ENCODE data around the gene LGALS3BP.

The LGALS3BP gene

DNA sequence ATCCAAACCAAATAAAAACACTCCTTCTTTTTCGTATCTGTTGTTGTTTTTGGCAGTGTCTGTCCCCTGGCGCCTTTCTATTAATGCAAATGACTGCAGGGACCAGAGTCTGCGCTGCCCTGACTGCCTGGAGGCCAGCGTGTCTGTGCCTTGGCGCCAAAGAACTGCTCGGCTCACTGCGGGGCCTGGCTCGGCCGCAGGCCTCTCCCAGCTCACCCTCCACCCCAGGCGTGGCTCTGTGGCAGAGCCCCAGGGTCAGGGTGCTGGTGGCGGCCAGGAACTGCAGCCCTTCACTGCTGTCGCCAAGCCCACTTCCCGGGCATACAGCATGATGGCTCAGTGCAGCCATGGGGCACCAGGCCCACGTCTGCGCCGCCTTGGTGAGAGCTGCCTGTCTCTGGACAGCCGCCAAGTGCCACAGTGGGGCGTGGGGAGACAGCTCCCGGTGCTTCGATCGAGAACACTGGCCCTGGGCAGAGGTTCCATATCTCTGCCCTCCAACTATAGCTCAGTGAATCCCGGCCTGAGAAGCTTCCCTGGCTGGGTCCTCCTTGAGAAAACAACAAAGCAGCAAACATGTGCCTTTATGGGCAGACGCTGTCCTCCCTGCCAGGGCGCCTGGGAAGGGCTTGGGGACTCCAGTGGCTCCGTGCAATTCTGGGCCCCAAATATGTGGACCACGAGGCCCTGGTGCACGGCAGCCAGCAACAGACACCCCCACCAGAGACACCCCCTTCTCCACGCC lies 18.8 kb upstream of the LGALS3BP start:
- DNase-seq, result peak; percentile 21

DNA sequence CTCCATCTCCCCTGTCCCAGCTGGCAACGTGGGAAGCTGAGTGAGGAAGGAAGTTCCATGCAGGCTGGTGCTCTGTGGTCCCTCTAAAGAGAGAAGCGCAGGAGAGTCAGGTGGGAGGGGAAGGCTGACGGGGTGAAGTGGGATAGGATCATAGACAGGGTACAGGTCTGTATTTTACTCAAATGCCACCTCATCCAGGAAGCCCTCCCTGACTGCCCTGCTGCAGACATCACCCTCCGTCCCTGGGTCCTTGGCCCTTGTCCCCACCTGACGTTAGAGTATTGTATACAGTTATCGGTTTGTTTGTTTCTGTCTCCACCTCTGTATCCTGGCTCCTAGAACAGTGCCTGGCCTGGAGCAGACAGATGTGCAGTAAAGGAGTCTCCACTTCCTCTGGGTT lies 18.2 kb upstream of the LGALS3BP start:
- DNase-seq, result no peak

- peak; percentile 31 for DNase-seq
Measured at GRCh38 chr17:78997231-78997741, 17.6 kb upstream of the LGALS3BP start.

DNA sequence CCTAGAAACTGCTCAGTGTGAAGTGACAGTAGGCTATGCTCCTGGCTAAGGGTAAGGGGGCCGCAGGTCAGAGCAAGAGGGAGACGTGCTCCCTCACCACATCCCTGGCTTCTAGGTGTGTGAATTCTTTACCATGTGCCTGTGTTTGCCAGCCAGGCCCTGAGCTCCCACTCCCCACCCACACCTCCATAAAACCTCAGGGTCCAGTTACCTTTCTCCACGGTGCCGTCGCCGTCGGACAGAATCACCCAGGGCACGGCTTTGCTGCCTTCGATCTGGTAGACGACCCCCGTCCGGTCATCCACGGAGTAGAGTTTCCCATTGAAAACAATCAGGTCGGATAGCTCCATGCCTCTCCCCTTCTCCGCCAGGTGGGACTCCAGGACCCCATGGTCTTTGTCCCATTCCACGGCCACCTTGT lies 17.1 kb upstream of the LGALS3BP start:
- no peak for DNase-seq

GRCh38 chr17:78995761-78996451 lies 16.2 kb upstream of the LGALS3BP start:
- no peak for DNase-seq

- no peak for DNase-seq
Measured at GRCh38 chr17:78995022-78995760, 15.5 kb upstream of the LGALS3BP start.

GRCh38 chr17:78993981-78994671 lies 14.4 kb upstream of the LGALS3BP start:
- no peak for DNase-seq

DNA sequence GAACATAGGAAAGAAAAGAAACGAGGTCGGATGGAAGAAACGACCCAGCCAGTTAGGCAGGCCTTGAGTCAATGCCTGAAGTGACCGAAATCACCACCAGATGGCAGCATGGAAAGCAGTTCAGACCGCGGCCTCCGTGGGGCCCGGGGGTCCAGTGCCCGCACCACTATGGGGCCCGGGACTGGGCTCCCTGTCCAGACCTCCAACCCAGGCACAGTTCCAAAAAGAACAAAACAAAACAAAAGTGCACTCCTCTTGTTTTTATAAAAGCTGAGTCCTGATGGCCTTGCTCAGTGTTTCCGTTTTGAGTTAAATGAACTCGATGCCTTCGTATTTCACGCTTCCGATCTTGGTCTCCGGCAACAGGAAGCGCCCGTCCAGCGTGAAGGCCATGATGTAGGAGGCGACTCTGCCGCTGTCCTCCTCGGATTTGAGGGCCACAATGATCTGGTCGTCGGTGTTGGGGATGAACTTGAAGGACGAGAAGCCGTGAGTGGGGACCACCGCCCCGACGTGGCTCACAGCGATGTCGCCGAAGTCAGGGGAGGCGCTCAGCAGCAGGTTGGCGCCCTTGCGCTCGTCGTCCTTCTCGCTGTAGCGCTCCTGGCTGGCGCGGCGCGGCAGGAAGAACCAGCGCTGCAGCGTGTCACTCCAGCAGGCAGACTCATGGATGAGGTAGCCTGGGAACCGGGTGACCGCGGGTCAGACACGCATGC lies 13.7 kb upstream of the LGALS3BP start:
- DNase-seq, result peak; percentile 24

DNA sequence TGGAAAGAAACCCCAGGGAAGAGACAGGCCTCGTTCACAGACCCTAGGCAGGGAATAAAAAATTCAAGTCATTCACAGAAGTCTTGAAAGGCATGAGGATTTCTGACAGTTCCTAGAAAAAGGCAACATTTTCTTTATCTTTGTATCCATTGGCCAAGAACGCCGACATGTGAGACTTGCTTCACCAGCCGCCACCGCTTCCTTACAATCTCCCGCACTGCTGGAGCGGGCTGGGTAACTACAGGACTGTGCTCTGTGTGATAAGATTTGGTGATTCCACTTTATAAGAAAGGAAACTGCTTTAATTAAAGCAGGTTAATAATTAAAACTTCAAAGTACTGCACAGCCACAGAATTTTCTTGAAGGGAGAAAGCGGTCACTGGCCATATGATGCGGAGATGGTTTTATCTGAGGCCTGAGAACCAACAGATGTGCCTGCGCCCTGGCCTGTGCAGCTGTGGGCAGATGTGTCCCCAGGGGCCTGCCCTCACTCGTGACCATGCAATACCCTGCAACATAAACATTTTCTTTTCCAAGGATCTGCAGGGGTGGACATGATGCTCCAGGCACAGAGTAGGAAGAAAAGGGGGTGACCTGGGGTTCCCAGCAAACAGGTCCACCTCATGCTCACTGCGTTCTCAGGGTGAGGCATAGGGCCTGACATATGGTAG lies 13.0 kb upstream of the LGALS3BP start:
- DNase-seq, result no peak

- DNase-seq, result no peak
Measured at GRCh38 chr17:78991906-78992532, 12.3 kb upstream of the LGALS3BP start.

DNA sequence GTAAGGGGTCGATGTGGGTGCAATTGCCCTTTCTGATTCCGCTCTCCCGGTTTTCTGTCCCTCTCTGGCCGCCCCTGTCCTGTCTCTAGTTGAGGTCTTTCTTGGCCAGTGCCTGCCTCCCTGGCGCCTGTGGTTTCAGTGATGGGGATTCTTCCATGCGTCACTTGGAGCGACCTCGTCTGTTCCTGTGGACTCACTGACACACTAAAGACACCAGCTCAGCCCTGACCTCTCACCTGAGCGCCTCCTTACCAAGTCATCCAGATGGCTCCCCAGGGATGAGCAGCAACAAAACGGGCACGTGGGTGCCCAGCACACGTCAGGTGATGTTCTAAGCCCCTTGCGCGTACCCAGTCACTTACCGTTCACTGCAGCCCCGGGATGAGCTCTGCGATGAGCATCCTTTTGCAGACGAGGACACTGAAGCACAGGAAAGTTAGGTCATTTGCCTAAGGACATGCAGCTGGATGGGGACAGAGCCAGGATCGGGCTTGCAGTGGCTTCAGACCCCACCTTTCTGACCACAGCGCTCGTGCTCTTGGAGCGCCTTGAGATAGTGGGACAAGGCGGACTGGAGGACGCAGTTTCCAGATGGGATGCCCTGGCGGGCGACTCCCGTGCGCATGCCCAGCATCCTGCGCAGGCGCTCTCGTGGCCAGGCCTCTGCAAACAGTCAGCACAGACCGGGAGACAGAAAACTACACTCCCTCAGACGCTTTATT lies 11.5 kb upstream of the LGALS3BP start:
- no peak for DNase-seq

GRCh38 chr17:78990349-78991016 lies 10.8 kb upstream of the LGALS3BP start:
- no peak for DNase-seq

- no peak for DNase-seq
Measured at GRCh38 chr17:78988152-78988551, 8.4 kb upstream of the LGALS3BP start.

DNA sequence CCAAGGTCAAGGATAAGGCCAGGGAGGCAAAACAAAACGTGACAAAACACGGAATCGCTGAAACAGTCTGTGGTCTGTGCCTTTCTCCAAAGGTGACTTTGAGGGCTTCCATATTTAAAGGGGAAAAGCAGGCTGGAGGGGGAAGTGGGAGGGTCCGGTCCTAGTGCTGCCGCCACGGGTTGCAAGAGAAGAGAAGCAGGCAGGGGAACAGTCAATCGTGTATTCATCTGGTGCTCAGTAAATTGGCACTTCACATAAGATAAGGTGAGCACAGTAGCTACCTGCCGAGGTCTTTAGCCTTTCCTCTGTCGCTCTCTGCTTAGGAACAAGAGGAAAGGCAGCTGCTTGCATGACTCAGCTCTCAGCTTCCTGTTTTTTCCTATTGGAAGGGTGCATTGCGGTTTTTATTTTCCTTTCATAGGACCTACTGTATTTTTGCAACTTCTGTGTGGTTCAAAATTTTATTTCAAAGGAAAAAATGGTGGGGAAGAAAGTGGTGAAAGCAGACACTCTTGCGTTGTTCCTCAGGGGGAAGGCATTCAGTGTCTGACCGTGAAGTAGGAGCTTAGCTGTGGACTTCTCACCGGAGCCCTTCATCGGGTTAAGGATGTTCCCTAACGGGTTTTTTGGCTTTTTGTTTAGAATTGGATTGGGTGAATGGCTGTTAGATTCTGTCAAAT lies 7.1 kb upstream of the LGALS3BP start:
- DNase-seq, result no peak

GRCh38 chr17:78986048-78986648 lies 6.4 kb upstream of the LGALS3BP start:
- DNase-seq, result no peak

GRCh38 chr17:78985395-78985794 lies 5.7 kb upstream of the LGALS3BP start:
- DNase-seq, result no peak

DNA sequence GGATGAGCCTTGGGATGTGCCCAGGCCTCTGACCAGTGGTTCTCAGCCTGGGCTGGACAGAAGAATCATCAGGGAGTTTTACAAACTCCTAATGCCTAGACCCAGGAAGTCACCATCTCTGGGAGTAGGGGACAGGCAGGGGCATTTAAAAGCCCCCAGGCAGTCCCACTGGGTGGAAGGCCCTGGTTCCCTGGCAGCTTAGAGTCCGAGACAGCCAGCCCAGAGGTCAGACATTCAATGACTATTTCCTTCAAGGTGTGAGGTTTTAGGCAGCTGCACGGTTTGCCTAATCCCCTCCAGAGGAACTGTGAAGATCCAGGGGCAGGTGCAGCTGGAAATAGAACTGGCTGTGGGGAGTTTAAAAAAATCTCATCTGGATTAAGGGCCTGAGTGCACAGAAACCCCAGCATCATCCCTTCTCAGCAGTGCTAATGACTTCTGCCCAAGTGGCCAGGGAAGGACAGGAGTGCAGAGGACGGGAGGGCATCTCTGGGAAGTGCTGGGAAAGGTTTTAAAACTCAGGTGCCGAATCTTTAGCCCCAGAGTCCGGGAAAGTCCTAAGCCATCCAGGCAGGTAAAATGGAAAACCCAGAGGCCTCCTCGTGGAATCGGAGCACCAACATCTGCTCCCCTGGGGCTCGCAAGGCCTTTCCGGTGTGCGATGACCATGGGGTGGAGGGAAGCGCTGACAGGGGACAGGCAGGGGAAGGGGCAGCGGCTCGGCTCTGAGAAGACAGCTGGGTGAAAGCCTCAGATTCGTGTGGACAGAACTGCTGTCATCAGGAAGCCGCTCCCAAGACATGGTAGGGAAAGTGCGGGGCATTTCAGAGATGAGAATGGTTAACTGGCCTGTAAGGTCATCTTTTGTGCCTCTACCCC lies 1.5 kb upstream of the LGALS3BP start:
- DNase-seq, result no peak

DNA sequence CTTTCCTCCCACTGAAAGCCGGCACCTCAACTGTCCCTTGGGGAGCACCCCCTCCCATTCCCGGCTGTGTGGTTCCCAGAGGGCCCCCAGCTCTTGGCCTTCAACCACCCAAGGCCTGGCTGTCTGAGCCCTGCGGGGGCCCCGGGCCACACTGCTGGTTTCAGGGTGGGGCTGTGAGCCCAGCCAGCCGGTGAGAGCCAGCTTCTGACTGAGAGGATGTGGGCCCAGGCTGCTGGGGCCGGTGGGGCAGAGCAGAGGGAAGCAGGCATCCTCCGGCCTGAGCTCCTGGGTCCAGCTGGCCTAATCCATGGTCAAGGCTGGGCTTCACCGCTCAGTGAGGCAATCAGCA lies 875 bp upstream of the LGALS3BP start:
- DNase-seq, result no peak
